A549 treated with DMSO at 1 μM for 4 hours (cell line): Measurements from ENCODE around the gene TDO2. TPM values are rescaled to one million over a fixed set of nuclear protein-coding genes. Genes with fewer than 3 reads are reported as not detected.

Source experiments
- total RNA-seq: library from RNA; stranded (reverse); fragments of 200-300 nt; extraction: Qiagen RNA extraction; gene quantifications from 5 replicates; pipeline ENCODE4 v1.2.3, GENCODE V29; 2022; ENCODE audit warnings: low read depth

Gene TDO2
- 0.28 to 1.2 TPM (median 0.91 TPM) in 5 replicates for total RNA-seq

DNA sequence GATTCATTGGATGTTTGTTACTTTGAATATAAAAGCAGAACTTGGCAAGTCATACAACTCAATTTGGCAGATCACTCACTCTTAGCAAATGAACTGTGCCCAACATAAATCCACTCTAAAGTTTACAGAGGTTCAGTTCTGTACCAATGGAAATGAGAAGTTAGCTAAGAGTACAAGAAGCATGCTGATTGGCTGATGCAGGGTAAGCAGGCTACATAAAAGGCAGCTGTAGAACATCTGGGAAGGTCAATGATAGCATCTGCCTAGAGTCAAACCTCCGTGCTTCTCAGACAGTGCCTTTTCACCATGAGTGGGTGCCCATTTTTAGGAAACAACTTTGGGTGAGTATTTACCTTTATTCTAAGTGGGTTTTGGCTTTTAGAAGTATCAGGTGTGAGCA, at the start of gene TDO2:
Gene TDO2, plus strand, starts transcription at position 244 of the 400 bp plus-strand sequence. Its CDS starts 63 bp downstream, at position 307.

DNA sequence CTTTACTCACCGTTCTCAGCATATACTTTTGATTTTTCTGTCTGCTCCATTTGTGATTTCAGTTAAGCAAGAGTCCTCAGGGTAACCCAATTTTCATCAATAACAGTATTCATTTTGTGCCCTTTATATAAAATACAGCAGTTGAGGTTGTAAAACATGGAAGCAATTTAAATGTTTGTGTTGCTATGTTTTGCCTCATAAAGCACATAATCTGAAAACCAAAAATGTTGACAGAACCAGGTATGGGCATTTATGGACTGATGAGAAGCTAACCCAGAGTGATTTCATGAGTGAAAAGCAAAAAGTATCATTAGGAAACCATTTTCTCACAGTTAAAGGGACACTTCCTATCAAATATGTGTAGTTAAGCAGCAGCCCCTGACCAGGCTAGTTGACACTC, 37.3 kb upstream of the TDO2 start, which contains the start of gene ASIC5:
Gene ASIC5, minus strand, starts transcription at position 101 of the 400 bp plus-strand sequence. Its CDS starts 51 bp downstream, at position 50.

GRCh38 chr4:155953151-155954117, 49.9 kb downstream of the TDO2 start, which contains the start of gene CTSO:
TSS of gene CTSO (minus strand) at chr4:155953866. CDS start at chr4:155953847, 19 bp downstream.

Other genes starting within 250 kb of the TDO2 start
- not detected in 5 replicates for gene GUCY1A1, start 236.8 kb upstream of the TDO2 start, total RNA-seq
- 0.17 to 0.38 TPM (median 0.26 TPM) in 5 replicates for gene GUCY1B1, start 144.7 kb upstream of the TDO2 start, total RNA-seq
- gene ASIC5, start 37.4 kb upstream of the TDO2 start, total RNA-seq: not detected in 5 replicates
- gene CTSO, start 50.2 kb downstream of the TDO2 start, total RNA-seq: 0.87 to 1.1 TPM (median 0.88 TPM) in 5 replicates